Hepatocyte (in vitro differentiated cells): Measurements from ENCODE around the gene GLI1. TPM values are rescaled to one million over a fixed set of nuclear protein-coding genes. Genes with fewer than 3 reads are reported as not detected.

Experiments
- DNase-seq: peaks from one replicate; pipeline ENCODE4 v3.0.0-alpha.2; 2016; ENCODE audit warnings: low spot score
- H2AFZ ChIP-seq: fragments of 200-600 bp; sonication (generic); 2 replicates; pipeline ENCODE4 v1.6.0; 2016; ENCODE audit warnings: antibody characterized with exemption, mild to moderate bottlenecking
- H3K27ac ChIP-seq: fragments of 200-600 bp; sonication (generic); 2 replicates; pipeline ENCODE4 v1.5.1; 2016; ENCODE audit warnings: mild to moderate bottlenecking
- H3K27me3 ChIP-seq: fragments of 200-600 bp; sonication (generic); 2 replicates; pipeline ENCODE4 v1.6.1; 2016
- H3K36me3 ChIP-seq: fragments of 200-600 bp; sonication (generic); replicated peaks from 2 replicates; pipeline ENCODE4 v1.5.1; 2016; ENCODE audit warnings: low read depth; ENCODE audit not compliant: insufficient read depth
- H3K4me1 ChIP-seq: fragments of 200-600 bp; sonication (generic); 2 replicates; pipeline ENCODE4 v1.5.1; 2016; ENCODE audit warnings: mild to moderate bottlenecking, moderate library complexity; ENCODE audit not compliant: insufficient read depth
- H3K4me2 ChIP-seq: fragments of 200-600 bp; sonication (generic); 2 replicates; pipeline ENCODE4 v1.6.0; 2016
- H3K4me3 ChIP-seq: fragments of 200-600 bp; sonication (generic); 2 replicates; pipeline ENCODE4 v1.5.1; 2016; ENCODE audit warnings: mild to moderate bottlenecking
- H3K79me2 ChIP-seq: fragments of 200-600 bp; sonication (generic); 2 replicates; pipeline ENCODE4 v1.6.0; 2017; ENCODE audit warnings: mild to moderate bottlenecking
- H3K9me2 ChIP-seq: fragments of 200-600 bp; sonication (generic); replicated peaks from 2 replicates; pipeline ENCODE4 v1.6.0; 2017; ENCODE audit warnings: mild to moderate bottlenecking; ENCODE audit not compliant: insufficient read depth
- H3K9me3 ChIP-seq: fragments of 200-600 bp; sonication (generic); 2 replicates; pipeline ENCODE4 v1.5.1; 2016; ENCODE audit warnings: low read depth, mild to moderate bottlenecking
- H4K20me1 ChIP-seq: fragments of 200-600 bp; sonication (generic); 2 replicates; pipeline ENCODE4 v1.6.0; 2016; ENCODE audit warnings: mild to moderate bottlenecking; ENCODE audit not compliant: insufficient read depth, poor library complexity, severe bottlenecking
- CTCF ChIP-seq: fragments of 200-600 bp; sonication (generic); IDR thresholded peaks from 2 replicates; pipeline ENCODE4 v1.5.1; 2016; ENCODE audit warnings: antibody characterized with exemption, mild to moderate bottlenecking; ENCODE audit not compliant: poor library complexity
- EZH2 ChIP-seq: fragments of 200-600 bp; sonication (generic); IDR thresholded peaks from 2 replicates; pipeline ENCODE4 v1.6.1; 2016; ENCODE audit warnings: antibody characterized with exemption, mild to moderate bottlenecking, borderline replicate concordance
- EZH2phosphoT487 ChIP-seq: fragments of 200-600 bp; sonication (generic); IDR thresholded peaks from one replicate; pipeline ENCODE4 v1.6.1; 2018; ENCODE audit warnings: antibody characterized with exemption, mild to moderate bottlenecking, low read depth, moderate library complexity; ENCODE audit not compliant: unreplicated experiment, severe bottlenecking
- WGBS: methylation state at CpG from one replicate; pipeline ENCODE4 v1.1.6; 2016; ENCODE audit warnings: low lambda C conversion rate; ENCODE audit errors: missing lambda C conversion rate; 5-methylcytosine and 5-hydroxymethylcytosine counted together
- polyA plus RNA-seq: library from polyadenylated mRNA; unstranded; fragments of >200 nt; fragmentation: Nextera tagmentation; extraction: Ambion mirVana; gene quantifications from 2 replicates; pipeline ENCODE4 v1.2.1, GENCODE V29; 2016
- total RNA-seq: library from RNA; depleted of rRNA; stranded (reverse); fragments of >200 nt; gene quantifications from 2 replicates; pipeline ENCODE4 v1.2.3, GENCODE V29; 2014

GLI1 gene
- total and polyA plus RNA-seq, 2 experiments from 2014 or later: 6.0 to 7.6 TPM

GRCh38 chr12:57416039-57416996, 43.3 kb upstream of the GLI1 start:
- peaks cover 92% of the 10 kb centered on the region for H3K79me2 ChIP-seq
- H3K4me2 ChIP-seq: no peak overlapping the region
- H3K4me1 ChIP-seq: no peaks in the 10 kb centered on the region
- H3K27me3 ChIP-seq: no peaks in the 10 kb centered on the region
- H3K4me3 ChIP-seq: no peak overlapping the region
- 92% methylated on average over 8 of the region's 8 CpGs for WGBS
- H3K9me3 ChIP-seq: no peaks in the 10 kb centered on the region
- H3K36me3 ChIP-seq: no peaks in the 10 kb centered on the region
- TF ChIP-seq EZH2phosphoT487 (no peak), EZH2 (no peak), CTCF (no peak)
- H2AFZ ChIP-seq: no peak overlapping the region
- no peak for DNase-seq
- no peaks in the 10 kb centered on the region for H3K9me2 ChIP-seq
- peaks cover 4% of the 10 kb centered on the region for H4K20me1 ChIP-seq
- no peak overlapping the region for H3K27ac ChIP-seq

DNA sequence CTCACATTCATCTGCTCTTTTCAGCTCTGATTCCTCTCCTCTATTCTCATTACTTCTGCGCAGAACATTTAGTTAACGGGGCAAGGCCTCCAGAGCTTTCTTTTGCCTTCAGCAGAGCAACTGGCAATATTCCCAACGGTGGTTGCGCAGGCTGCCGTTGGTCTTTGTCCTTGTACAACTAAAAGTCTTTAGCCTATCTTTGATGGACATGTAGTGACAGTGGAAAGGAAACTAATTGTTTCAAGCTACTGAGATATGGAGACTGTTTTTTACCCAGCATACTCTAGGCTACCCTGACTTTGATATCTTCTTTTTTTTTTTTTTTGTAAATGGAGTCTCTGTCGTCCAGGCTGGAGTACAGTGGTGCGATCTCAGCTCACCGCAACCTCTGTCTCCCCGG, 41.3 kb upstream of the GLI1 start:
- WGBS: 95% methylated on average over 9 of the region's 9 CpGs
- TF ChIP-seq EZH2phosphoT487: no peak
- TF ChIP-seq EZH2: no peak
- no peak for TF ChIP-seq CTCF
- peaks cover 4% of the 10 kb centered on the region for H4K20me1 ChIP-seq

DNA sequence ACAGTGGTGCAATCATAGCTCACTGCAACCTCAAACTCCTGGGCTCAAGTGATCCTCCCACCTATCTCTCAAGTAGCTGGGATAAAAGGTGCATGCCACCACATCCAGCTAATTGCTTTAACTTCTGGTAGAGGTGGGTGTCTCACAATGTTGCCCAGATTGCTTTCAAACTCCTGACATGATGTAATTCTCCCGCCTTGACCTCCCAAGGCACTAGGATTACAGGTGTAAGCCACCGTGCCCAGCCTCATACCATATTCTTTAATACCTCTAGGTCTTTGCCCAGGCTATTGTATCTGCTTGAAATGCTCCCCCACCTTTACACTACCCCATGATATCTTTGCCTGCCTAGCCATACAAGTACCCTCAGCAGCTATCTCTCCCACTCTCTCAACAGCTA, 40.1 kb upstream of the GLI1 start:
- Histone ChIP-seq H2AFZ (no peak overlapping the region), H3K4me3 (no peak overlapping the region), H3K27me3 (no peaks in the 10 kb centered on the region), H3K27ac (no peak overlapping the region), H3K9me2 (no peaks in the 10 kb centered on the region), H3K4me1 (no peaks in the 10 kb centered on the region), H3K79me2 (peaks cover 90% of the 10 kb centered on the region), H3K4me2 (no peak overlapping the region), H3K9me3 (no peaks in the 10 kb centered on the region), H4K20me1 (peaks cover 4% of the 10 kb centered on the region), H3K36me3 (no peaks in the 10 kb centered on the region)
- TF ChIP-seq EZH2 (no peak), CTCF (no peak), EZH2phosphoT487 (no peak)
- WGBS: 100% methylated on average over 2 of the region's 2 CpGs
- DNase-seq: no peak

More for the DNA sequence above, 41.3 kb upstream of the GLI1 start:
- H3K36me3 ChIP-seq: no peaks in the 10 kb centered on the region
- peaks cover 95% of the 10 kb centered on the region for H3K79me2 ChIP-seq
- H3K27me3 ChIP-seq: no peaks in the 10 kb centered on the region
- no peak overlapping the region for H3K4me3 ChIP-seq
- H3K9me2 ChIP-seq: no peaks in the 10 kb centered on the region
- no peak for DNase-seq
- H2AFZ ChIP-seq: no peak overlapping the region
- no peak overlapping the region for H3K27ac ChIP-seq
- H3K9me3 ChIP-seq: no peaks in the 10 kb centered on the region
- no peaks in the 10 kb centered on the region for H3K4me1 ChIP-seq
- no peak overlapping the region for H3K4me2 ChIP-seq
